ENCODE data around the gene FAM20C. TPM values are rescaled to one million over a fixed set of nuclear protein-coding genes. Genes with fewer than 3 reads are reported as not detected.
"Not testable (repeated sequence)": the region's sequence is repeated elsewhere in the genome, so short reads cannot be mapped to it uniquely, and the experiment has no call there.

Gene FAM20C
- total RNA-seq, 1 donor: 16.8 TPM

GRCh38 chr7:240887-241421 lies 48.6 kb downstream of the FAM20C start:
- TF ChIP-seq CTCF (IDR thresholded peaks at IDR 0.05; ENCODE audit: insufficient read depth, low read depth, low read length): no peak
- peak; percentile 23 for DNase-seq (ENCODE audit: low read depth)
- no peak overlapping the region for H3K4me3 ChIP-seq (ENCODE audit: low read depth, low read length)

- H3K4me3 ChIP-seq (ENCODE audit: low read depth, low read length): no peak overlapping the region
- no peak for DNase-seq (ENCODE audit: low read depth)
- TF ChIP-seq CTCF (IDR thresholded peaks at IDR 0.05; ENCODE audit: insufficient read depth, low read depth, low read length): no peak
These were observed 49.1 kb downstream of the FAM20C start for GRCh38 chr7:241513-241912.

GRCh38 chr7:242826-243579 lies 50.6 kb downstream of the FAM20C start:
- not testable (repeated sequence) for DNase-seq (ENCODE audit: low read depth); H3K4me3 ChIP-seq (ENCODE audit: low read depth, low read length)

GRCh38 chr7:243580-243978 lies 51.2 kb downstream of the FAM20C start:
- DNase-seq (ENCODE audit: low read depth): not testable (repeated sequence)

DNA sequence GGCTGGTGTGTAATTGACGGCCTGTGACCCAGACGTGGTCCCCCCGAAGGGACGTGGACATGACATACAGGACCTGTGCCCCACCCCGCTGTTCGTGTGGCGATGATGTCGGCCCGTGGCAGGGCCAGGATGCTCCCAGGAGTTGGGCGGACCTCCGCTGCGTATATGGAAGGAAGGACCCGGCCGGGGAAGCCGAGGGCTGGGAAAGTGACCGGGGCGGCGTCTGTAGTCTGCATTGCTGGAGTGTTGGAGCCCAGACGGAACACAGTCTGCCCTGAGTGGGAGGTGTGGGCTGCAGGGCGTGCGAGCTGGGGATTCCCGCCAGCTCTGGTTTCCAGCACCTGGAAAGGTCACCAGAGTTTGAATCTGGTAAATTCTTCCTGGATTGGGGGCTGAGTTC lies 52.6 kb downstream of the FAM20C start:
- H3K4me3 ChIP-seq (ENCODE audit: low read depth, low read length): no peak overlapping the region
- TF ChIP-seq CTCF (IDR thresholded peaks at IDR 0.05; ENCODE audit: insufficient read depth, low read depth, low read length): no peak
- DNase-seq (ENCODE audit: low read depth): no peak

More at GRCh38 chr7:243580-243978, 51.2 kb downstream of the FAM20C start:
- H3K4me3 ChIP-seq (ENCODE audit: low read depth, low read length): not testable (repeated sequence)

DNA sequence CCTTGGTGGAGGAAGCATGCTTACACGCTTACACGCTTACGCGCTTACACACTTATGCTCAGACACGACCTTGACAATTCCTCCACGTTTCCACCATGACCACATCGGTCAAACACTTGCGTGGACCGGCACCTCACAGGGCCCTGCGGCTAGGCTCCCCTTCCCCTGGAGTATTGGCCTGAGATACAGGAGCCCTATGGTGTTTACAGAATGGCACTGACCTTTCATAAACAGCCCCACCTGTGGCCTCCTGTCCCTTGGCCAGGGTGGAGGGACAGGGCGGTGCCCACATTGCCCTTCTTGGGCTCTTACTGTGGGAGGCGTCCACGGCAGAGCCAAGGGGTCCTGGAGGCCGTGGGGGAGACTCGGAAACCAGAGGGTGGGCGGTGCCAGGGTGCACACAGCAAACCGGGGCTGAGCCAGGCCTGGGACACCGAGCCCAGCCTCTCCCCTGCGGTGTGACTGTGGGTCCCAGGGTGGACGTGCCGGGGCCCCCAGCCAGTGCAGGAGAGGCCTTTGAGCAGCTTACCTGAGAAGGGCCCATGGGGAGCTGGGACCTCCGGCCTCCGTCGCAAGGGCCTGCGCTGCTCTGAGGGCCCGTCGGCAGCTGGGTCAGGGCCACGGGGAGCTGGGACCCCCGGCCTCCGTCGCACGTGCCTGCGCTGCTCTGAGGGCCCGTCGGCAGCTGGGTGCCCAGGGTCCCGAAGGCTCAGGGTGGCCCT lies 53.4 kb downstream of the FAM20C start:
- no peak overlapping the region for H3K4me3 ChIP-seq (ENCODE audit: low read depth, low read length)
- DNase-seq (ENCODE audit: low read depth): no peak
- TF ChIP-seq CTCF (IDR thresholded peaks at IDR 0.05; ENCODE audit: insufficient read depth, low read depth, low read length): no peak

GRCh38 chr7:246451-246850 lies 54.1 kb downstream of the FAM20C start:
- H3K4me3 ChIP-seq (ENCODE audit: low read depth, low read length): no peak overlapping the region
- DNase-seq (ENCODE audit: low read depth): no peak
- TF ChIP-seq CTCF (IDR thresholded peaks at IDR 0.05; ENCODE audit: insufficient read depth, low read depth, low read length): no peak
